Fibroblast of lung (primary cell): ENCODE data around the gene ANXA9.

Experiments
- CTCF ChIP-seq, 2 donors: IDR thresholded peaks in 1 of 2; conservative IDR thresholded peaks in 1 of 2; 1 replicate in 1 of 2; 2 replicates in 1 of 2; pipeline ENCODE4 v1.5.1; 2011 to 2012; ENCODE audit warnings: low read length in 2 of 2, control low read depth in 1 of 2, inconsistent platforms in 1 of 2, low read depth in 1 of 2, mild to moderate bottlenecking in 1 of 2
- EZH2 ChIP-seq: IDR thresholded peaks from 2 replicates; pipeline ENCODE4 v1.5.1; 2012; ENCODE audit warnings: low read length, control low read depth, mild to moderate bottlenecking; ENCODE audit errors: missing control alignments

GRCh38 chr1:150985179-150985825 is 3.2 kb downstream of the ANXA9 start:
- TF ChIP-seq CTCF (conservative IDR thresholded peaks at IDR 0.05 in 1 of 2, IDR thresholded peaks at IDR 0.05 in 1 of 2; ENCODE audit: low read depth in 1 of 2, low read length in 2 of 2) (no peak), EZH2 (no peak)
